AG04450 (cell line): ENCODE results near the gene VPS8. TPM values are rescaled to one million over a fixed set of nuclear protein-coding genes. Genes with fewer than 3 reads are reported as not detected.

Source experiments
- CTCF ChIA-PET: fragments of 300-600, 350-600 bp; formaldehyde crosslinking; extraction: SDS; loops from one replicate; lab custom pipeline; 2022; ENCODE audit warnings: antibody characterized with exemption, inconsistent platforms; lab: Charles Lee
- POLR2A ChIA-PET: fragments of 350-600 bp; formaldehyde crosslinking; extraction: SDS; loops from one replicate; lab custom pipeline; 2021; ENCODE audit warnings: antibody characterized with exemption, inconsistent platforms; lab: Yijun Ruan, JAX
- DNase-seq: peaks from one replicate; pipeline ENCODE4 v3.0.0-alpha.2; 2011; ENCODE audit warnings: low read depth, low spot score
- H3K27ac ChIP-seq: one replicate; pipeline ENCODE4 v1.5.1; 2012; ENCODE audit warnings: low read depth, low read length, control low read depth
- H3K27me3 ChIP-seq: one replicate; pipeline ENCODE4 v1.6.0; 2012; ENCODE audit warnings: low read length; ENCODE audit not compliant: control insufficient read depth, insufficient read depth
- H3K4me3 ChIP-seq: 2 replicates; pipeline ENCODE4 v1.5.1; 2011; ENCODE audit warnings: mild to moderate bottlenecking, low read depth, low read length, control low read depth
- H3K9me3 ChIP-seq: 2 replicates; pipeline ENCODE4 v1.5.1; 2012; ENCODE audit warnings: low read length; ENCODE audit not compliant: control insufficient read depth, insufficient read depth
- CTCF ChIP-seq: IDR thresholded peaks from 2 replicates; pipeline ENCODE4 v1.5.1; 2011; ENCODE audit warnings: low read depth, low read length, control low read depth, inconsistent platforms
- polyA plus RNA-seq: library from polyadenylated mRNA; depleted of rRNA; stranded (reverse); fragments of >200 nt; gene quantifications from 2 replicates; pipeline ENCODE4 v1.2.3, GENCODE V29; 2011

VPS8 gene
- polyA plus RNA-seq, 1 experiment: 40.6 TPM

GRCh38 chr3:184796954-184797353, 15.0 kb upstream of the VPS8 start:
- POLR2A ChIA-PET: no interaction called here
- Histone ChIP-seq H3K4me3 (no peak overlapping the region), H3K27ac (no peak overlapping the region), H3K27me3 (peaks cover 6% of the 10 kb centered on the region), H3K9me3 (no peaks in the 10 kb centered on the region; the same call in 1 of the 2 replicates)
- CTCF ChIA-PET: no interaction called here
- TF ChIP-seq CTCF: no peak
- no peak for DNase-seq

GRCh38 chr3:184798120-184798519, 13.8 kb upstream of the VPS8 start:
- Histone ChIP-seq H3K27me3 (peaks cover 6% of the 10 kb centered on the region), H3K27ac (no peak overlapping the region), H3K4me3 (no peak overlapping the region), H3K9me3 (no peaks in the 10 kb centered on the region; the same call in 1 of the 2 replicates)
- TF ChIP-seq CTCF: no peak
- DNase-seq: no peak
- ChIA-PET CTCF (interaction anchor here (2.1 to 3.1 kb wide), 2 partner anchors 13 to 237 kb away, joined by 19 read pairs; partner anchors contain the start of genes EPHB3 and VPS8), POLR2A (interaction anchor here (1.1 kb wide), 1 partner anchor 72 kb away, joined by 4 read pairs; no protein-coding TSS in a partner anchor)

- ChIA-PET CTCF (interaction anchor here (0.7 to 4.7 kb wide), 4 partner anchors 11 to 250 kb away, joined by 3 to 34 read pairs (median 19); partner anchors contain the start of gene VPS8), POLR2A (interaction anchor here (2.0 kb wide), 1 partner anchor 239 kb away, joined by 9 read pairs; the partner anchor contains the start of gene EPHB3)
- no peak overlapping the region for H3K27ac ChIP-seq
- H3K9me3 ChIP-seq: no peaks in the 10 kb centered on the region; the same call in 1 of the 2 replicates
- TF ChIP-seq CTCF: no peak
- peaks cover 6% of the 10 kb centered on the region for H3K27me3 ChIP-seq
- H3K4me3 ChIP-seq: no peak overlapping the region
- no peak for DNase-seq
Observed at GRCh38 chr3:184800349-184800930, 11.5 kb upstream of the VPS8 start.

- ChIA-PET CTCF (interaction anchor here (0.6 to 4.7 kb wide), 5 partner anchors 10 to 251 kb away, joined by 3 to 34 read pairs (median 5); partner anchors contain the start of gene VPS8), POLR2A (interaction anchor here (2.0 kb wide), 1 partner anchor 240 kb away, joined by 9 read pairs; the partner anchor contains the start of gene EPHB3)
- Histone ChIP-seq H3K4me3 (no peak overlapping the region), H3K9me3 (no peaks in the 10 kb centered on the region; the same call in 1 of the 2 replicates), H3K27me3 (peaks cover 6% of the 10 kb centered on the region), H3K27ac (no peak overlapping the region)
- TF ChIP-seq CTCF: no peak
- no peak for DNase-seq
Observed at GRCh38 chr3:184801241-184801785, 10.7 kb upstream of the VPS8 start.
